Fibroblast of lung (primary cell): ENCODE measurements around the gene TMCC2. TPM values are rescaled to one million over a fixed set of nuclear protein-coding genes. Genes with fewer than 3 reads are reported as not detected.

ENCODE experiments used
- DNase-seq, 2 donors: peaks; one replicate each; pipeline versions ENCODE4 v3.0.0 to v3.0.0-alpha.2; 2010; ENCODE audit warnings: low read depth in 2 of 2
- H2AFZ ChIP-seq: 2 replicates; pipeline ENCODE4 v1.5.1; 2012; ENCODE audit warnings: low read length, control low read depth, inconsistent platforms
- H3K27ac ChIP-seq: 2 replicates; pipeline ENCODE4 v1.5.1; 2011; ENCODE audit warnings: low read length, control low read depth; ENCODE audit not compliant: insufficient read depth
- H3K27me3 ChIP-seq: 2 replicates; pipeline ENCODE4 v1.5.1; 2011; ENCODE audit warnings: mild to moderate bottlenecking, low read length; ENCODE audit not compliant: control insufficient read depth, insufficient read depth
- H3K36me3 ChIP-seq: 2 replicates; pipeline ENCODE4 v1.5.1; 2011; ENCODE audit warnings: low read length; ENCODE audit not compliant: control insufficient read depth, insufficient read depth
- H3K4me1 ChIP-seq: 2 replicates; pipeline ENCODE4 v1.5.1; 2011; ENCODE audit warnings: low read length; ENCODE audit not compliant: control insufficient read depth, insufficient read depth; ENCODE audit errors: extremely low read depth
- H3K4me2 ChIP-seq: 2 replicates; pipeline ENCODE4 v1.5.1; 2011; ENCODE audit warnings: low read length, control low read depth; ENCODE audit not compliant: insufficient read depth; ENCODE audit errors: extremely low read depth
- H3K4me3 ChIP-seq, 4 experiments: fragments of 200-600 bp in 1 of 4; sonication (generic) in 1 of 4; replicated peaks in 1 of 4; 2 replicates each; pipeline ENCODE4 v1.5.1; 2011 to 2016; ENCODE audit warnings: low read length in 4 of 4, low read depth in 3 of 4, mild to moderate bottlenecking in 3 of 4, control low read depth in 2 of 4, inconsistent platforms in 1 of 4, mixed read lengths in 1 of 4; ENCODE audit not compliant: insufficient read depth in 1 of 4; ENCODE audit errors: control extremely low read depth in 1 of 4
- H3K79me2 ChIP-seq: 2 replicates; pipeline ENCODE4 v1.5.1; 2012; ENCODE audit warnings: mild to moderate bottlenecking, low read length, inconsistent platforms; ENCODE audit not compliant: control insufficient read depth, insufficient read depth
- H3K9ac ChIP-seq: 2 replicates; pipeline ENCODE4 v1.5.1; 2011; ENCODE audit warnings: mild to moderate bottlenecking, low read length, control low read depth; ENCODE audit not compliant: insufficient read depth
- H3K9me3 ChIP-seq: 2 replicates; pipeline ENCODE4 v1.5.1; 2012; ENCODE audit warnings: low read depth, low read length; ENCODE audit not compliant: control insufficient read depth, insufficient read depth
- H4K20me1 ChIP-seq: 2 replicates; pipeline ENCODE4 v1.5.1; 2011; ENCODE audit warnings: low read length; ENCODE audit not compliant: control insufficient read depth, insufficient read depth; ENCODE audit errors: extremely low read depth
- EZH2 ChIP-seq: IDR thresholded peaks from 2 replicates; pipeline ENCODE4 v1.5.1; 2012; ENCODE audit warnings: low read length, control low read depth, mild to moderate bottlenecking; ENCODE audit errors: missing control alignments
- polyA plus RNA-seq, 2 donors: library from polyadenylated mRNA; depleted of rRNA in 1 of 2; stranded (reverse) in 1 of 2; unstranded in 1 of 2; fragments of >200 nt; gene quantifications; 2 replicates each; pipeline ENCODE4 v1.2.1, GENCODE V29; 2011 to 2012; ENCODE audit warnings: missing spikeins in 1 of 2
- total RNA-seq: library from RNA; depleted of rRNA; stranded (reverse); fragments of >200 nt; gene quantifications from 2 replicates; pipeline ENCODE4 v1.2.1, GENCODE V29; 2014
- TF ChIP-seq, protein P1 (sequence below), 2 donors: IDR thresholded peaks in 1 of 2; conservative IDR thresholded peaks in 1 of 2; 1 replicate in 1 of 2; 2 replicates in 1 of 2; pipeline ENCODE4 v1.5.1; 2011 to 2012; ENCODE audit warnings: low read length in 2 of 2, control low read depth in 1 of 2, inconsistent platforms in 1 of 2, low read depth in 1 of 2, mild to moderate bottlenecking in 1 of 2

The TMCC2 gene
- total and polyA plus RNA-seq, 2 donors (not counting 1 experiment from before 2014, with no cell fraction given), result 2.3 to 6.9 TPM

DNA sequence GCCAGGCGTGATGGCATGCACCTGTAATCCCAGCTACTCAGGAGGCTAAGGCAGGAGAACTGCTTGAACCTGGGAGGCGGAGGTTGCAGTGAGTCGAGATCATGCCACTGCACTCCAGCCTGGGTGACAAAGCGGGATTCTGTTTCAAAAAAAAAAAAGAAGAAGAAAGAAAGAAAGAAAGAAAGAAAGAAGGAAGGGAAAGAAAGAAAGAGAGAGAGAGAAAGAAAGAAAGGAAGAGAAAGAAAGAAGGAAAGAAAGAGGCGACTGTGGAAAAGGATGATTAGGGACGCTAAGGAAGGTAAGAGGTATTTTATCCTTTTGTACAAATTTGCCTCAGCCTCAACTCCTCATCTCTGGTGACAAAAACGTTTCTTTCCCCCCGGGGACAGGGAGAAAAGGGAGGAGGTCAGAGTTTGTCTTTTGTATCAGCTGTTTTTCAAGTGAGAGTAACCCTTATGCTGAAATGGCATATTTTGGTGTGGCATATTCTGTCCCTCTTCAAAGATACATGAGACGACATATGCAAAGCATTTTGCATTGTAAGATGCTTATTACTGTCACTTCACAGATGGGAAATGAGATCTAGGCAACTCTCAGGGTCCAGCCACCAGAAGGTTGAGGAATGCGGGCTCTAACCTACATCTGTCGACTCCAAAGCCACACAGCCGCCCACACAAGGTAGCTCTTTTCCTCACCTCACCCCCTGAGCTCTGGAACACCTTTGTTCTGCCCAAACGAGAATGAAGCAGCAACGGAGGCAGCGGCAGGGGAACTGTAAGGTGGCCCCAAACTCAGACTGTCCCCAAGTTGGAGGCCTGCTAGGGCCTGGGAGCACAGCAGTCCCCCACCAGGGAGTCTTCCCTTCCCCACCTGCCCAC, 55.8 kb downstream of the TMCC2 start:
- Histone ChIP-seq H3K4me3 (no peak overlapping the region), H3K27ac (no peak overlapping the region), H3K36me3 (no peaks in the 10 kb centered on the region), H4K20me1 (no peaks in the 10 kb centered on the region), H3K9ac (no peak overlapping the region), H3K9me3 (no peaks in the 10 kb centered on the region), H3K4me2 (no peak overlapping the region), H3K27me3 (no peaks in the 10 kb centered on the region), H3K4me1 (peaks cover 38% of the 10 kb centered on the region), H3K79me2 (no peaks in the 10 kb centered on the region), H2AFZ (no peak overlapping the region)
- DNase-seq, result no peak
- TF ChIP-seq, protein P1, sequence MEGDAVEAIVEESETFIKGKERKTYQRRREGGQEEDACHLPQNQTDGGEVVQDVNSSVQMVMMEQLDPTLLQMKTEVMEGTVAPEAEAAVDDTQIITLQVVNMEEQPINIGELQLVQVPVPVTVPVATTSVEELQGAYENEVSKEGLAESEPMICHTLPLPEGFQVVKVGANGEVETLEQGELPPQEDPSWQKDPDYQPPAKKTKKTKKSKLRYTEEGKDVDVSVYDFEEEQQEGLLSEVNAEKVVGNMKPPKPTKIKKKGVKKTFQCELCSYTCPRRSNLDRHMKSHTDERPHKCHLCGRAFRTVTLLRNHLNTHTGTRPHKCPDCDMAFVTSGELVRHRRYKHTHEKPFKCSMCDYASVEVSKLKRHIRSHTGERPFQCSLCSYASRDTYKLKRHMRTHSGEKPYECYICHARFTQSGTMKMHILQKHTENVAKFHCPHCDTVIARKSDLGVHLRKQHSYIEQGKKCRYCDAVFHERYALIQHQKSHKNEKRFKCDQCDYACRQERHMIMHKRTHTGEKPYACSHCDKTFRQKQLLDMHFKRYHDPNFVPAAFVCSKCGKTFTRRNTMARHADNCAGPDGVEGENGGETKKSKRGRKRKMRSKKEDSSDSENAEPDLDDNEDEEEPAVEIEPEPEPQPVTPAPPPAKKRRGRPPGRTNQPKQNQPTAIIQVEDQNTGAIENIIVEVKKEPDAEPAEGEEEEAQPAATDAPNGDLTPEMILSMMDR (conservative IDR thresholded peaks at IDR 0.05 in 1 of 2, IDR thresholded peaks at IDR 0.05 in 1 of 2; ENCODE audit: low read depth in 1 of 2, low read length in 2 of 2), result no peak
- no peak for TF ChIP-seq EZH2

DNA sequence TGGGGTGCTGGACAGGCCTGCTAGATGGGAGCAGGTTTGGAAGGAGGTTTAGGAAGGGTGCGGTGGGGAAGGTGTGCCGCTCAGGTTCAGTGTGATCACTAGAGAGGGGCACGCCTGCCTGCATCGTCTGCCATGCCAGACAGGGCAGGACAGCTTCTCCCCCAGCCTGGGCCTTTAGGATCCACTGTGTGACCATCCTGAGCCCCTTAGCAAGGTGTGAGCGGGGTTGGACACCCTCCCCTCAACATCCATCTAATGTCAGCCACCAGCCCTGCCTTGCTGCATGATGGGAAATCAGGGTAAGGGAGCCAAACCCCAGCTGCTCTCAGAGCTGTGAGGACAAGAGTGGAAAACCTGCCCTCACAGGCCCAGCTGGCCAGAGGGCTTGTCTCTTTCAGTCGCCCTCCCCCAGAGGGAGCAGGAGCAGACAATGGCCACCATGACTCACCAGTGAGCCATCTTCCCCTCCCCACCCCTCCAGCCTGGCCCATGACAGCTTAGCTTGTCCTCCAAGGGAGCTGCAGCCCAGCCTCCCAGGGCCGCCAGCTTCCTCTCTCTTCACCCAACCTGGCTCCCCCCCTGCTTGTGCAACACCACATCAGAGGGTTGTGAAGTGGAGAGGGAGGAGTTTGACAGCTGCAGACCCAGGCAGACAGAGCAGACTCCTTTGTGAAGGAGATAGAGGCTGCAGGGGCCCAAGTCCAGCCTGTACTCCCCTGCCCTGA, 56.8 kb downstream of the TMCC2 start:
- H3K79me2 ChIP-seq, result no peaks in the 10 kb centered on the region
- H3K27ac ChIP-seq, result peak overlapping the region; percentile 66
- H3K4me1 ChIP-seq, result peaks cover 38% of the 10 kb centered on the region
- peak overlapping the region; percentile 70 for H3K4me2 ChIP-seq
- peak overlapping the region; percentile 21 for H2AFZ ChIP-seq
- peak; percentile 92 to 99 for DNase-seq
- no peaks in the 10 kb centered on the region for H3K27me3 ChIP-seq
- H3K9me3 ChIP-seq, result no peaks in the 10 kb centered on the region
- no peak overlapping the region for H3K4me3 ChIP-seq
- H3K9ac ChIP-seq, result peak overlapping the region; percentile 26
- H3K36me3 ChIP-seq, result no peaks in the 10 kb centered on the region
- TF ChIP-seq, protein P1 (conservative IDR thresholded peaks at IDR 0.05 in 1 of 2, IDR thresholded peaks at IDR 0.05 in 1 of 2; ENCODE audit: low read depth in 1 of 2, low read length in 2 of 2), result no peak
- TF ChIP-seq EZH2, result no peak
- H4K20me1 ChIP-seq, result no peaks in the 10 kb centered on the region

DNA sequence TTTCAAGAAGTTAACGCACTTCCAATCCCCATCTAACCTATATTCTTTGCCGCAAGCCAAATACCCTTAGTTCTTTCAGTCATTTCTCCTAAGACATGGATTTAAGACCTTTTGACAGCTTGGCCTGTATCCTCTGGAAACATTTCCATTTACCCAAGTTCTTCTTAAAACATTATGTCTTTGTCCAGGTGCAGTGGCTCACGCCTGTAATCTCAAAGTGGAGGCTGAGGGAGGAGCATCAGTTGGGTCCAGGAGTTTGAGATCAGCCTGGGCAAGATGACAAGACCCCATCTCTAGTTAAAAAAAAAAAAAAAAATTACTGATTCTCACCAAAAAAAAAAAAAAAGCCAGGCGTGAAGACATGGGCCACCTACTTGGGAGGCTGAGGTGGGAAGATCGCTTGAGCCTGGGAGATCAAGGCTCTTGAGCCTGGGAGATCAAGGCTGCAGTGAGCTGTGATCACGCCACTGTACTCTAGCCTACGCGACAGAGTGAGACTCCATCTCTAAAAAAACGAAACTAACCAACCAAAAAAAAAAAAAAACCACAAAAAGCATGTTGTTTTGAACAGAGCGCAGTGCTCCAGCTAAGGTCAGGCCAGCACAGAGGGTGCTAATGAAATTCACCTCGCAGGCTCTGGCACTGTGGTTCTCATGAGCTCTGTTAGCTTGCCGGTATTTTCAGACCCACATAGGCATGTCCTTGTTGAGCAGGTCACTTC, 57.8 kb downstream of the TMCC2 start:
- H3K79me2 ChIP-seq, result no peaks in the 10 kb centered on the region
- peak; percentile 55 to 62 for DNase-seq
- peak overlapping the region; percentile 4 for H3K9ac ChIP-seq
- TF ChIP-seq, protein P1 (conservative IDR thresholded peaks at IDR 0.05 in 1 of 2, IDR thresholded peaks at IDR 0.05 in 1 of 2; ENCODE audit: low read depth in 1 of 2, low read length in 2 of 2), result no peak
- no peak for TF ChIP-seq EZH2
- no peak overlapping the region for H2AFZ ChIP-seq
- no peaks in the 10 kb centered on the region for H3K9me3 ChIP-seq
- H3K4me2 ChIP-seq, result peak overlapping the region; percentile 70
- peaks cover 38% of the 10 kb centered on the region for H3K4me1 ChIP-seq
- no peaks in the 10 kb centered on the region for H4K20me1 ChIP-seq
- H3K4me3 ChIP-seq, result no peak overlapping the region
- no peaks in the 10 kb centered on the region for H3K27me3 ChIP-seq
- H3K36me3 ChIP-seq, result no peaks in the 10 kb centered on the region
- peak overlapping the region; percentile 66 for H3K27ac ChIP-seq
